SK-N-MC (cell line): ENCODE measurements around the gene ENHO.

ENCODE experiments used
- EZH2 ChIP-seq: fragments of 200-600 bp; sonication (generic); IDR thresholded peaks from one replicate; pipeline ENCODE4 v1.6.1; 2017; ENCODE audit warnings: antibody characterized with exemption
- FOXP2 ChIP-seq: optimal IDR thresholded peaks from 2 replicates; pipeline ENCODE3; 2011; ENCODE audit warnings: mild to moderate bottlenecking, moderate library complexity; ENCODE audit not compliant: insufficient read depth; ENCODE audit errors: extremely low read length, control extremely low read depth
- POLR2AphosphoS5 ChIP-seq: IDR thresholded peaks from 2 replicates; pipeline ENCODE4 v1.6.1; 2012; ENCODE audit warnings: mild to moderate bottlenecking, low read depth, low read length, borderline replicate concordance

DNA sequence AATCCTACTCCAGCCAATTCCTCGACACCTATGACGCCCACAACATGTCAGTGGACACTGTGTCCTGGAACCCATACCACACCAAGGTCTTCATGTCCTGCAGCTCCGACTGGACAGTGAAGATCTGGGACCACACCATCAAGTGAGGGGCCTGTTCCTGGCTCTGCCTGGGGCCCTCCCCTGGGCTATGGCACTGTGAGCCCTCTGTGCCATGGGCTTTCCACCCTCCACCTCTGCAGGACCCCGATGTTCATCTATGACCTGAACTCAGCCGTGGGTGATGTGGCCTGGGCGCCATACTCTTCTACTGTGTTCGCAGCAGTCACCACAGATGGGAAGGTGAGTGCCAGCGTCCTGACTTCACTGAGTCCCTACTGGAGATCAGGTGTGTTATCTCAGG is 8.4 kb downstream of the ENHO start:
- TF ChIP-seq POLR2AphosphoS5: no peak
- TF ChIP-seq EZH2: no peak
- TF ChIP-seq FOXP2: no peak
